K562 (cell line): ENCODE results near the gene PBX1. TPM values are rescaled to one million over a fixed set of nuclear protein-coding genes. Genes with fewer than 3 reads are reported as not detected.

ENCODE experiments used
- ARNT ChIP-seq, 2 experiments: fragments of 450-650 bp; IDR thresholded peaks; 2 replicates each; pipeline ENCODE4 v1.6.1; 2016; ENCODE audit warnings: mild to moderate bottlenecking in 1 of 2
- ATF6 ChIP-seq: sonication (generic); formaldehyde crosslinking; IDR thresholded peaks from 2 replicates; pipeline ENCODE4 v1.4.0; 2020; ENCODE audit warnings: mild to moderate bottlenecking, missing genetic modification reagents
- CTCFL ChIP-seq: IDR thresholded peaks from 2 replicates; pipeline ENCODE4 v1.6.1; 2011; ENCODE audit warnings: borderline replicate concordance, low read depth, mild to moderate bottlenecking, moderate library complexity, low read length; ENCODE audit not compliant: insufficient read depth, poor library complexity, severe bottlenecking
- CXXC5 ChIP-seq: fragments of 250-450 bp; sonication (Bioruptor Pico); IDR thresholded peaks from 2 replicates; pipeline ENCODE4 v1.8.0; 2022; ENCODE audit warnings: inconsistent platforms, mild to moderate bottlenecking, moderate library complexity
- ETV1 ChIP-seq: fragments of 450-650 bp; conservative IDR thresholded peaks from 2 replicates; pipeline ENCODE4 v1.6.1; 2016; ENCODE audit warnings: missing genetic modification characterization, control low read depth, low read depth, missing compliant biosample characterization
- KAT7 ChIP-seq: sonication (generic); formaldehyde crosslinking; IDR thresholded peaks from 2 replicates; pipeline ENCODE4 v1.8.0; 2022; ENCODE audit warnings: missing genetic modification reagents, mild to moderate bottlenecking, borderline replicate concordance
- MCM5 ChIP-seq: fragments of 450-650 bp; IDR thresholded peaks from 2 replicates; pipeline ENCODE4 v1.6.1; 2016; ENCODE audit warnings: low read depth
- MECOM ChIP-seq: fragments of 250-450 bp; sonication (Bioruptor Pico); IDR thresholded peaks from 2 replicates; pipeline ENCODE4 v1.8.0; 2022; ENCODE audit warnings: inconsistent platforms
- MEIS2 ChIP-seq: fragments of 450-650 bp; IDR thresholded peaks from 2 replicates; pipeline ENCODE4 v1.6.1; 2014; ENCODE audit warnings: mild to moderate bottlenecking; ENCODE audit not compliant: partially characterized antibody
- NCOR1 ChIP-seq: fragments of 450-650 bp; IDR thresholded peaks from 2 replicates; pipeline ENCODE4 v1.6.1; 2016; ENCODE audit warnings: mild to moderate bottlenecking, moderate library complexity
- NR1H2 ChIP-seq: sonication (generic); formaldehyde crosslinking; IDR thresholded peaks from 2 replicates; pipeline ENCODE4 v1.4.0; 2020; ENCODE audit warnings: mild to moderate bottlenecking, missing genetic modification reagents
- SMAD1 ChIP-seq: fragments of 150-350 bp; IDR thresholded peaks from 2 replicates; pipeline ENCODE4 v1.6.1; 2014; ENCODE audit warnings: low read length, low read depth; ENCODE audit not compliant: partially characterized antibody
- SRF ChIP-seq, 2 experiments: fragments of 250-450, 450-650 bp in 1 of 2; sonication (Bioruptor Pico) in 1 of 2; sonication (generic) in 1 of 2; formaldehyde crosslinking; IDR thresholded peaks; 2 replicates each; pipeline versions ENCODE4 v1.5.0 to v1.5.1; 2020 to 2022; ENCODE audit warnings: mild to moderate bottlenecking in 1 of 2, missing genetic modification reagents in 1 of 2
- STAT5A ChIP-seq: IDR thresholded peaks from 2 replicates; pipeline ENCODE4 v1.6.1; 2012; ENCODE audit warnings: low read length, inconsistent platforms, borderline replicate concordance
- TCF7 ChIP-seq: sonication (generic); IDR thresholded peaks from 2 replicates; pipeline ENCODE4 v1.6.1; 2016; ENCODE audit warnings: antibody characterized with exemption, borderline replicate concordance
- ZHX1 ChIP-seq: fragments of 150-350 bp; conservative IDR thresholded peaks from 2 replicates; pipeline ENCODE4 v1.6.1; 2014; ENCODE audit warnings: low read length
- ZNF143 ChIP-seq: sonication (generic); formaldehyde crosslinking; IDR thresholded peaks from 2 replicates; pipeline ENCODE4 v1.9.0; 2022; ENCODE audit warnings: mild to moderate bottlenecking, missing genetic modification reagents
- ZNF146 ChIP-seq: IDR thresholded peaks from one replicate; pipeline ENCODE4 v1.6.1; 2018; ENCODE audit warnings: missing compliant biosample characterization; ENCODE audit not compliant: unreplicated experiment
- ZNF174 ChIP-seq: fragments of 250-450 bp; sonication (Bioruptor Pico); IDR thresholded peaks from 2 replicates; pipeline ENCODE4 v1.4.0; 2020; ENCODE audit warnings: mild to moderate bottlenecking
- ZNF408 ChIP-seq: fragments of 250-450 bp; sonication (Bioruptor Pico); IDR thresholded peaks from 2 replicates; pipeline ENCODE4 v1.4.0; 2020; ENCODE audit warnings: low read depth, mild to moderate bottlenecking, moderate library complexity
- ZNF507 ChIP-seq: conservative IDR thresholded peaks from 2 replicates; pipeline ENCODE4 v1.6.1; 2017; ENCODE audit warnings: missing genetic modification characterization, missing compliant biosample characterization
- polyA plus RNA-seq, 8 experiments: library from polyadenylated mRNA; depleted of rRNA in 4 of 8; stranded (reverse) in 5 of 8; unstranded in 3 of 8; fragments of >200 nt; fragmentation: Nextera tagmentation in 2 of 8; fragmentation: Illumina TruSeq in 1 of 8; extraction: Ambion mirVana in 2 of 8; extraction: Trizol in 1 of 8; gene quantifications; 2 replicates each; pipeline versions ENCODE4 v1.2.1 to v1.2.3, GENCODE V29; 2011 to 2014; ENCODE audit warnings: inconsistent platforms in 1 of 8, missing spikeins in 1 of 8
- total RNA-seq, 7 experiments: library from RNA; depleted of rRNA in 6 of 7; stranded (reverse); fragments of >200 nt in 6 of 7; fragmentation: Illumina TruSeq in 2 of 7; extraction: Trizol in 2 of 7; gene quantifications; 2 replicates each; pipeline versions ENCODE4 v1.2.1 to v1.2.3, GENCODE V29; 2011 to 2021; ENCODE audit warnings: low replicate concordance in 1 of 7

PBX1 gene
- total and polyA plus RNA-seq, 9 of the 15 experiments (the other 6 are each of a cell fraction or from before 2014, with no cell fraction given): 0.03 to 0.62 (median 0.17) TPM

- TF ChIP-seq CTCFL (no peak), ZNF408 (CRISPR knock-in tag) (no peak), CXXC5 (CRISPR knock-in tag) (peak; percentile 85), STAT5A (peak; percentile 99), MCM5 (no peak), NCOR1 (peak; percentile 99), SRF (CRISPR knock-in tag; IDR thresholded peaks at IDR 0.05) (no peak; a peak in 1 of 4 replicates), ETV1 (tag) (peak; percentile 78), MECOM (CRISPR knock-in tag) (no peak), ARNT (IDR thresholded peaks at IDR 0.05) (peak; percentile 95), ZNF507 (no peak), KAT7 (CRISPR knock-in tag) (peak; percentile 42; the same call in 1 of the 2 replicates), TCF7 (peak; percentile 68; the same call in 1 of the 2 replicates), ZNF143 (no peak), SMAD1 (peak; percentile 98), ATF6 (CRISPR knock-in tag) (0 out of 2 replicates have a peak, but pooled peaks have one; percentile 83), ZNF146 (CRISPR knock-in tag) (no peak), ZNF174 (CRISPR knock-in tag) (no peak), ZHX1 (no peak), MEIS2 (peak; percentile 94), NR1H2 (CRISPR knock-in tag) (peak; percentile 35)
Observed at GRCh38 chr1:164712131-164713036, 153.4 kb downstream of the PBX1 start (continued).
